ENCODE results near the gene JAK1. TPM values are rescaled to one million over a fixed set of nuclear protein-coding genes. Genes with fewer than 3 reads are reported as not detected.

The JAK1 gene
- total RNA-seq, 1 experiment from 2014 or later = 130 TPM

DNA sequence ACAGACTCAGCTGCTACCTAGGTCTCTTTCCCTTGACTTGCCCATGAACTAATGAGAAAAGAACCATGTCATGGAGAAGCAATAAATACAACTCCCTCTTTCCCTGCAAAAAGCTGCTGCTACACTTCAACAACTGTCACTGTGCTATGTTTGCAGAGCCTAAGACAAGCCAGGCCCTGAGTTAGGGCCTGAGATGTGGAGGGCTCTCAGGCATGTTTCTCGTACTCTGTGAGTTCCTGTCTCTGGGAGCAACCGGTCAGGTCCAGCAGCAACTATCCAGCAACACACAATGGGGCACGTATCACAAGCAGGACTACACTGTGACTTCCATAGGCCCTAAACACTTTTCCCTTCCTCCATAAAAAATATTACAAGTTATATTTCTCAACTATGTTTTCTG is 91.7 kb downstream of the JAK1 start:
- intact Hi-C loops (cut with micrococcal nuclease; ENCODE audit: unreplicated experiment) = no loop called here
- TF ChIP-seq, protein P1, sequence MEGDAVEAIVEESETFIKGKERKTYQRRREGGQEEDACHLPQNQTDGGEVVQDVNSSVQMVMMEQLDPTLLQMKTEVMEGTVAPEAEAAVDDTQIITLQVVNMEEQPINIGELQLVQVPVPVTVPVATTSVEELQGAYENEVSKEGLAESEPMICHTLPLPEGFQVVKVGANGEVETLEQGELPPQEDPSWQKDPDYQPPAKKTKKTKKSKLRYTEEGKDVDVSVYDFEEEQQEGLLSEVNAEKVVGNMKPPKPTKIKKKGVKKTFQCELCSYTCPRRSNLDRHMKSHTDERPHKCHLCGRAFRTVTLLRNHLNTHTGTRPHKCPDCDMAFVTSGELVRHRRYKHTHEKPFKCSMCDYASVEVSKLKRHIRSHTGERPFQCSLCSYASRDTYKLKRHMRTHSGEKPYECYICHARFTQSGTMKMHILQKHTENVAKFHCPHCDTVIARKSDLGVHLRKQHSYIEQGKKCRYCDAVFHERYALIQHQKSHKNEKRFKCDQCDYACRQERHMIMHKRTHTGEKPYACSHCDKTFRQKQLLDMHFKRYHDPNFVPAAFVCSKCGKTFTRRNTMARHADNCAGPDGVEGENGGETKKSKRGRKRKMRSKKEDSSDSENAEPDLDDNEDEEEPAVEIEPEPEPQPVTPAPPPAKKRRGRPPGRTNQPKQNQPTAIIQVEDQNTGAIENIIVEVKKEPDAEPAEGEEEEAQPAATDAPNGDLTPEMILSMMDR (IDR thresholded peaks at IDR 0.05; ENCODE audit: unreplicated experiment) = no peak
- Mint-ChIP-seq H3K9me3 (ENCODE audit: low read depth, unreplicated experiment) (no peaks in the 10 kb centered on the region), H3K27me3 (ENCODE audit: unreplicated experiment) (no peaks in the 10 kb centered on the region), H3K36me3 (ENCODE audit: insufficient read depth, unreplicated experiment) (peaks cover 41% of the 10 kb centered on the region), H3K4me3 (ENCODE audit: low read depth, unreplicated experiment) (no peak overlapping the region), H3K27ac (ENCODE audit: unreplicated experiment) (no peak overlapping the region), H3K4me1 (ENCODE audit: low read depth, unreplicated experiment) (no peaks in the 10 kb centered on the region)
- DNase-seq = no peak
- CTCF ChIA-PET = no interaction called here
- BruUV-seq (replicated peaks) = no TSS peak

DNA sequence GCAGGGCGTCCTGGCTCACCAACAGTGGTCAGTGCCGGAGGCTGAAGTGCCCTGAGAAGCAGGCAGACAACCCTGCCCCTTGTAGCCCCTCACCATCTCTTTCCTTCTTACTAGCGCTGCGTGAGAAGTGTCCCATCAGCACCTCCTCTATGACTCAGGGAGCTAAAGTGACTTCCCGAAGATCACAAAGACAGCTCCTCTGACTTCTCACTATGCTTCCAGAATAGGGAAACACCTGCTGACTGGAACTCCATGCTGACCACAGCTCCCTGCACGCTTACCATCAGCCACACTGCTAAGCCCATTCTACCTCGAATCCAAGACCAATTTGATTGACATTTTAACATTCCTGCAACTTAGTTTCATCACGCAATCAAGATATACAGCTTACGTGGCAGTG is 92.8 kb downstream of the JAK1 start:
- Mint-ChIP-seq H3K27ac (ENCODE audit: unreplicated experiment) (peak overlapping the region; percentile 61), H3K9me3 (ENCODE audit: low read depth, unreplicated experiment) (no peaks in the 10 kb centered on the region), H3K4me3 (ENCODE audit: low read depth, unreplicated experiment) (no peak overlapping the region), H3K27me3 (ENCODE audit: unreplicated experiment) (no peaks in the 10 kb centered on the region), H3K4me1 (ENCODE audit: low read depth, unreplicated experiment) (no peaks in the 10 kb centered on the region), H3K36me3 (ENCODE audit: insufficient read depth, unreplicated experiment) (peaks cover 46% of the 10 kb centered on the region)
- TF ChIP-seq, protein P1 (IDR thresholded peaks at IDR 0.05; ENCODE audit: unreplicated experiment) = no peak
- no peak for DNase-seq
- intact Hi-C loops (cut with micrococcal nuclease; ENCODE audit: unreplicated experiment) = no loop called here
- CTCF ChIA-PET = no interaction called here
- BruUV-seq (replicated peaks) = no TSS peak

DNA sequence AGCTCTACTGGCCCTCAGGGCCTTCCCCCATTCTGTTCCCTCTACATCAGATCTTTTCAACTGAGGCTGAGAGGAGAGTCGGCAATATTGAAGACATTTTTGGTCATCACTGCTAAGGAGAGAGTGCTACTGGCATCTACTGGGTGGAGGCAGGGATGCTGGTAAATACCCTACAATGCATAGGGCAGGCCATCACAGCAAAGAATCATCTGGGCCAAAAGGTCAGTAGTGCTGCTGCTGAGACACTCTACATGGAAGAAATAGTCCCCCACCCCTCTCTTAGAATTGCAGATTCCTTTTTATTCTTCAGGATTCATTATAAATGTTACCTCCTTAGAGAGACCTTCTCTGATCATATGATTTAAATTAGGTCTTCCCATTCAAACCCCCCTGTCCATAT is 94.3 kb downstream of the JAK1 start:
- Mint-ChIP-seq H3K36me3 (ENCODE audit: insufficient read depth, unreplicated experiment) (peaks cover 43% of the 10 kb centered on the region), H3K27me3 (ENCODE audit: unreplicated experiment) (no peaks in the 10 kb centered on the region), H3K27ac (ENCODE audit: unreplicated experiment) (no peak overlapping the region), H3K4me1 (ENCODE audit: low read depth, unreplicated experiment) (no peaks in the 10 kb centered on the region), H3K9me3 (ENCODE audit: low read depth, unreplicated experiment) (no peaks in the 10 kb centered on the region), H3K4me3 (ENCODE audit: low read depth, unreplicated experiment) (no peak overlapping the region)
- TF ChIP-seq, protein P1 (IDR thresholded peaks at IDR 0.05; ENCODE audit: unreplicated experiment) = no peak
- BruUV-seq (replicated peaks) = no TSS peak
- intact Hi-C loops (cut with micrococcal nuclease; ENCODE audit: unreplicated experiment) = no loop called here
- no peak for DNase-seq
- CTCF ChIA-PET = no interaction called here

DNA sequence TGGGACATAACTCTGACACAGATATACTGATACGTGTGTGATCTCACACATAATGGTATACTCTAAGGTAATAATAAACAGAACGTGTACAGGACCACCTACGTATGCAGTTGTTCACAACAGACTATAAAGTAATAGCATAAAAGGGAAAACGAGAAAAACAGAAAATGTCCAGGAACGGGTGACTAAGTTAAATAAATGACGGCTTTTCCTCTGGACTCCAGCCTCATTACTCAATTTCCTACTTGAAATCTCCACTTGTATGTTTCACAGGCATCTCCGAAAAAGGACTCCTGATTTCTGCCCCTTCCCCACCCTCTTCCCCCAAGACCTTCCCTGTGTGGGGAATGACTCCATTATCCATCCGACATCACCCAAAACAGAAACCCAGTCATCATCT is 95.1 kb downstream of the JAK1 start:
- H3K4me3 Mint-ChIP-seq (ENCODE audit: low read depth, unreplicated experiment) = no peak overlapping the region
- no peaks in the 10 kb centered on the region for H3K9me3 Mint-ChIP-seq (ENCODE audit: low read depth, unreplicated experiment)
- no TSS peak for BruUV-seq (replicated peaks)
- H3K27me3 Mint-ChIP-seq (ENCODE audit: unreplicated experiment) = no peaks in the 10 kb centered on the region
- intact Hi-C loops (cut with micrococcal nuclease; ENCODE audit: unreplicated experiment) = no loop called here
- peaks cover 36% of the 10 kb centered on the region for H3K36me3 Mint-ChIP-seq (ENCODE audit: insufficient read depth, unreplicated experiment)
- no peak for DNase-seq
- no peak overlapping the region for H3K27ac Mint-ChIP-seq (ENCODE audit: unreplicated experiment)
- no peaks in the 10 kb centered on the region for H3K4me1 Mint-ChIP-seq (ENCODE audit: low read depth, unreplicated experiment)
- TF ChIP-seq, protein P1 (IDR thresholded peaks at IDR 0.05; ENCODE audit: unreplicated experiment) = no peak
- CTCF ChIA-PET = no interaction called here

DNA sequence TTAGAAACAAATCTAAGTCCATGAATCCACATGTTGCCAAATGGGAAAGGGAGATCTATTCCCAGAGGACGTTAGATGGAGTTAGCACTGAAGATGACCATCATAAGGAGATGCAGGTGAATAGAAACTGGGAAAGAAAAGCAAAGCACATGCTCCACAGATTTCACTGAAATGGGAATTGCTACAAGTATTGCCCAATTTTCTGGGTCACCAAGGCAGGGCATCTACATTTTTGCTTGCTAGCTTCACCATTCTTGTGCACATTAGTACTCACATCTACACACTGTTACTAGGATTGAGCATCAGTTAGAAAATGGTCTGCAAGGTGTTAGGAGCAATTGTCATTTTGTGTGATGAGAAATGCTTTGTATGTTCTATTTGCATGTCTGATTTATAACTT is 99.1 kb downstream of the JAK1 start:
- H3K4me1 Mint-ChIP-seq (ENCODE audit: low read depth, unreplicated experiment) = peaks cover 20% of the 10 kb centered on the region
- H3K9me3 Mint-ChIP-seq (ENCODE audit: low read depth, unreplicated experiment) = no peaks in the 10 kb centered on the region
- H3K4me3 Mint-ChIP-seq (ENCODE audit: low read depth, unreplicated experiment) = no peak overlapping the region
- intact Hi-C loops (cut with micrococcal nuclease; ENCODE audit: unreplicated experiment) = no loop called here
- H3K36me3 Mint-ChIP-seq (ENCODE audit: insufficient read depth, unreplicated experiment) = peaks cover 28% of the 10 kb centered on the region
- BruUV-seq (replicated peaks) = no TSS peak
- no peaks in the 10 kb centered on the region for H3K27me3 Mint-ChIP-seq (ENCODE audit: unreplicated experiment)
- DNase-seq = no peak
- H3K27ac Mint-ChIP-seq (ENCODE audit: unreplicated experiment) = no peak overlapping the region
- CTCF ChIA-PET = no interaction called here
- TF ChIP-seq, protein P1 (IDR thresholded peaks at IDR 0.05; ENCODE audit: unreplicated experiment) = no peak
